Kasumi-1 (cell line): ENCODE data around the gene DUSP2.
"Not testable (repeated sequence)": the region's sequence is repeated elsewhere in the genome, so short reads cannot be mapped to it uniquely, and the experiment has no call there.

Experiments
- DNase-seq, 2 experiments: peaks; one replicate each; lab custom pipeline; 2025; lab: John Stamatoyannopoulos, UW

Gene DUSP2

GRCh38 chr2:96161898-96162297, 16.7 kb upstream of the DUSP2 start:
- no peak for DNase-seq

- DNase-seq = not testable (repeated sequence)
Measured at GRCh38 chr2:96160366-96160765, 15.1 kb upstream of the DUSP2 start.

GRCh38 chr2:96159084-96159830, 14.0 kb upstream of the DUSP2 start:
- DNase-seq = no peak

- no peak for DNase-seq
Measured at GRCh38 chr2:96158554-96158940, 13.3 kb upstream of the DUSP2 start.

- DNase-seq = no peak
Measured at GRCh38 chr2:96157649-96158553, 12.7 kb upstream of the DUSP2 start.

GRCh38 chr2:96156926-96157648, 11.8 kb upstream of the DUSP2 start:
- no peak for DNase-seq

- DNase-seq = no peak
Measured at GRCh38 chr2:96156011-96156820, 11.0 kb upstream of the DUSP2 start.

- DNase-seq = no peak
Measured at GRCh38 chr2:96154506-96155380, 9.5 kb upstream of the DUSP2 start.

GRCh38 chr2:96153991-96154431, 8.8 kb upstream of the DUSP2 start:
- DNase-seq = no peak

GRCh38 chr2:96153291-96153713, 8.1 kb upstream of the DUSP2 start:
- DNase-seq = no peak

- no peak for DNase-seq
Measured at GRCh38 chr2:96152304-96153161, 7.3 kb upstream of the DUSP2 start.

GRCh38 chr2:96151595-96152303, 6.5 kb upstream of the DUSP2 start:
- no peak for DNase-seq

- no peak for DNase-seq
Measured at GRCh38 chr2:96150791-96151594, 5.8 kb upstream of the DUSP2 start.

- no peak for DNase-seq
Measured at GRCh38 chr2:96150007-96150640, 4.9 kb upstream of the DUSP2 start.

- DNase-seq = peak; percentile 57 to 62
Measured at GRCh38 chr2:96148410-96149217, 3.4 kb upstream of the DUSP2 start.

- DNase-seq = no peak
Measured at GRCh38 chr2:96147593-96148201, 2.5 kb upstream of the DUSP2 start.
